ENCODE data around the gene ASPRV1. TPM values are rescaled to one million over a fixed set of nuclear protein-coding genes. Genes with fewer than 3 reads are reported as not detected.

Gene ASPRV1
- total RNA-seq, 2 donors from 2014 or later = 0.73 to 3.4 TPM

GRCh38 chr2:69946351-69947324 lies 14.8 kb downstream of the ASPRV1 start:
- Mint-ChIP-seq H3K27ac (peak overlapping the region; percentile 93), H3K27me3 (no peaks in the 10 kb centered on the region), H3K4me3 (peak overlapping the region; percentile 67), H3K36me3 (ENCODE audit: low read depth) (peaks cover 16% of the 10 kb centered on the region), H3K9me3 (no peaks in the 10 kb centered on the region), H3K4me1 (peaks cover 35% of the 10 kb centered on the region)
- peak; percentile 89 for ATAC-seq (replicated peaks)

GRCh38 chr2:69945941-69946340 lies 15.5 kb downstream of the ASPRV1 start:
- ATAC-seq (replicated peaks) = no peak
- H3K27ac Mint-ChIP-seq = peak overlapping the region; percentile 93
- no peaks in the 10 kb centered on the region for H3K9me3 Mint-ChIP-seq
- H3K36me3 Mint-ChIP-seq (ENCODE audit: low read depth) = peaks cover 23% of the 10 kb centered on the region
- H3K27me3 Mint-ChIP-seq = no peaks in the 10 kb centered on the region
- peak overlapping the region; percentile 67 for H3K4me3 Mint-ChIP-seq
- peaks cover 35% of the 10 kb centered on the region for H3K4me1 Mint-ChIP-seq

- Mint-ChIP-seq H3K4me3 (peak overlapping the region; percentile 67), H3K9me3 (no peaks in the 10 kb centered on the region), H3K27me3 (no peaks in the 10 kb centered on the region), H3K36me3 (ENCODE audit: low read depth) (peaks cover 28% of the 10 kb centered on the region), H3K27ac (peak overlapping the region; percentile 93), H3K4me1 (peaks cover 35% of the 10 kb centered on the region)
- ATAC-seq (replicated peaks) = no peak
Observed at GRCh38 chr2:69945441-69945840, 16.0 kb downstream of the ASPRV1 start.

- Mint-ChIP-seq H3K27me3 (no peaks in the 10 kb centered on the region), H3K4me3 (no peak overlapping the region), H3K36me3 (ENCODE audit: low read depth) (peaks cover 35% of the 10 kb centered on the region), H3K9me3 (no peaks in the 10 kb centered on the region), H3K4me1 (peaks cover 35% of the 10 kb centered on the region), H3K27ac (peak overlapping the region; percentile 93)
- no peak for ATAC-seq (replicated peaks)
Observed at GRCh38 chr2:69944756-69945155, 16.7 kb downstream of the ASPRV1 start.

GRCh38 chr2:69943843-69944525 lies 17.4 kb downstream of the ASPRV1 start:
- H3K9me3 Mint-ChIP-seq = no peaks in the 10 kb centered on the region
- H3K36me3 Mint-ChIP-seq (ENCODE audit: low read depth) = peaks cover 42% of the 10 kb centered on the region
- no peaks in the 10 kb centered on the region for H3K27me3 Mint-ChIP-seq
- H3K4me1 Mint-ChIP-seq = peaks cover 35% of the 10 kb centered on the region
- H3K27ac Mint-ChIP-seq = peak overlapping the region; percentile 93
- no peak overlapping the region for H3K4me3 Mint-ChIP-seq
- no peak for ATAC-seq (replicated peaks)

- H3K4me1 Mint-ChIP-seq = peaks cover 35% of the 10 kb centered on the region
- peaks cover 50% of the 10 kb centered on the region for H3K36me3 Mint-ChIP-seq (ENCODE audit: low read depth)
- peak; percentile 50 for ATAC-seq (replicated peaks)
Observed at GRCh38 chr2:69943000-69943842, 18.2 kb downstream of the ASPRV1 start.

GRCh38 chr2:69940691-69941090 lies 20.7 kb downstream of the ASPRV1 start:
- H3K27ac Mint-ChIP-seq = no peak overlapping the region
- no peaks in the 10 kb centered on the region for H3K9me3 Mint-ChIP-seq
- H3K36me3 Mint-ChIP-seq (ENCODE audit: low read depth) = peaks cover 75% of the 10 kb centered on the region

More at GRCh38 chr2:69943000-69943842, 18.2 kb downstream of the ASPRV1 start:
- H3K4me3 Mint-ChIP-seq = no peak overlapping the region
- H3K9me3 Mint-ChIP-seq = no peaks in the 10 kb centered on the region
- H3K27ac Mint-ChIP-seq = peak overlapping the region; percentile 93
- no peaks in the 10 kb centered on the region for H3K27me3 Mint-ChIP-seq

GRCh38 chr2:69939722-69940121 lies 21.7 kb downstream of the ASPRV1 start:
- Mint-ChIP-seq H3K36me3 (ENCODE audit: low read depth) (peaks cover 83% of the 10 kb centered on the region), H3K27ac (no peak overlapping the region), H3K4me3 (no peak overlapping the region), H3K27me3 (no peaks in the 10 kb centered on the region), H3K4me1 (peaks cover 15% of the 10 kb centered on the region), H3K9me3 (no peaks in the 10 kb centered on the region)
- no peak for ATAC-seq (replicated peaks)

More at GRCh38 chr2:69940691-69941090, 20.7 kb downstream of the ASPRV1 start:
- no peak for ATAC-seq (replicated peaks)
- Mint-ChIP-seq H3K27me3 (no peaks in the 10 kb centered on the region), H3K4me1 (peaks cover 21% of the 10 kb centered on the region), H3K4me3 (no peak overlapping the region)

- no peak overlapping the region for H3K27ac Mint-ChIP-seq
- no peak overlapping the region for H3K4me3 Mint-ChIP-seq
- peaks cover 93% of the 10 kb centered on the region for H3K36me3 Mint-ChIP-seq (ENCODE audit: low read depth)
- H3K9me3 Mint-ChIP-seq = no peaks in the 10 kb centered on the region
- H3K4me1 Mint-ChIP-seq = peaks cover 20% of the 10 kb centered on the region
- no peaks in the 10 kb centered on the region for H3K27me3 Mint-ChIP-seq
- no peak for ATAC-seq (replicated peaks)
Observed at GRCh38 chr2:69937968-69938367, 23.5 kb downstream of the ASPRV1 start.

- H3K4me3 Mint-ChIP-seq = no peak overlapping the region
- H3K27ac Mint-ChIP-seq = peak overlapping the region; percentile 91
- no peaks in the 10 kb centered on the region for H3K27me3 Mint-ChIP-seq
- peaks cover 90% of the 10 kb centered on the region for H3K36me3 Mint-ChIP-seq (ENCODE audit: low read depth)
- no peaks in the 10 kb centered on the region for H3K9me3 Mint-ChIP-seq
- H3K4me1 Mint-ChIP-seq = peaks cover 24% of the 10 kb centered on the region
- ATAC-seq (replicated peaks) = no peak
Observed at GRCh38 chr2:69936906-69937305, 24.5 kb downstream of the ASPRV1 start.

GRCh38 chr2:69935011-69935410 lies 26.4 kb downstream of the ASPRV1 start:
- Mint-ChIP-seq H3K4me1 (peaks cover 29% of the 10 kb centered on the region), H3K4me3 (no peak overlapping the region), H3K9me3 (no peaks in the 10 kb centered on the region), H3K27me3 (no peaks in the 10 kb centered on the region), H3K27ac (peak overlapping the region; percentile 91), H3K36me3 (ENCODE audit: low read depth) (peaks cover 88% of the 10 kb centered on the region)
- no peak for ATAC-seq (replicated peaks)

GRCh38 chr2:69934614-69934908 lies 26.9 kb downstream of the ASPRV1 start:
- H3K4me1 Mint-ChIP-seq = peaks cover 29% of the 10 kb centered on the region
- H3K4me3 Mint-ChIP-seq = peak overlapping the region; percentile 35
- no peak for ATAC-seq (replicated peaks)
- H3K27ac Mint-ChIP-seq = peak overlapping the region; percentile 70
- H3K36me3 Mint-ChIP-seq (ENCODE audit: low read depth) = peaks cover 88% of the 10 kb centered on the region
- no peaks in the 10 kb centered on the region for H3K27me3 Mint-ChIP-seq
- H3K9me3 Mint-ChIP-seq = no peaks in the 10 kb centered on the region

- no peaks in the 10 kb centered on the region for H3K27me3 Mint-ChIP-seq
- H3K4me1 Mint-ChIP-seq = peaks cover 29% of the 10 kb centered on the region
- ATAC-seq (replicated peaks) = peak; percentile 89
- H3K27ac Mint-ChIP-seq = peak overlapping the region; percentile 70
- H3K36me3 Mint-ChIP-seq (ENCODE audit: low read depth) = peaks cover 84% of the 10 kb centered on the region
- peak overlapping the region; percentile 35 for H3K4me3 Mint-ChIP-seq
- no peaks in the 10 kb centered on the region for H3K9me3 Mint-ChIP-seq
Observed at GRCh38 chr2:69933839-69934613, 27.4 kb downstream of the ASPRV1 start.

Data from activated T-helper 17 cell treated with anti-CD3 and anti-CD28 coated beads, Interleukin-2, amount 50 U/mL, for 72 hours (primary cell).